Measurements from ENCODE around the gene NUDT16.

DNA sequence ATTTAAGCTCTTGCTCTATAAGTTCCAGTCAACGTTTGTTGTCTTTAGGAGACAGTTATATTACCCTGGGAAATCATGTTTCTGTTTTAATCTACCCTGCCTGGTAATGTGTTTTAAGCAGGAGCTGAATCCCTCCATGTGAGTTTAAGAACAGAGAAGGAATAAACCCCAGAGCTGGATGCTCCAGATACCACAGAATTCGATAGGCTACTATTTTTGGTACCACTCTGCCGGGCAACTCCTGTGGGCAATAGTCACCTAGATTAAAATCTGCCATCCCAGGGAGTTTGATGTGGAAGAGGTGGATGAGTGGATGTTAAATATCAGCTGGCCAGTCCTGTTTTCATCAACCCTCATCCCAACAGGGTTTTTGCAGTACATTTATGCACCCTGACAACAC is 20.4 kb downstream of the NUDT16 start:
- TF ChIP-seq CTCF (IDR thresholded peaks at IDR 0.05) (no peak), EZH2 (IDR thresholded peaks at IDR 0.05; ENCODE audit: borderline replicate concordance, insufficient read depth, low read depth, low read length, poor library complexity, severe bottlenecking) (no peak)

Measured in B cell (primary cell).